AG08395 (cell line): ENCODE measurements around the gene SCAF1.
"Not testable (repeated sequence)": the region's sequence is repeated elsewhere in the genome, so short reads cannot be mapped to it uniquely, and the experiment has no call there.

Experiments used
- DNase-seq: peaks from one replicate; pipeline ENCODE4 v3.0.0; 2012; ENCODE audit warnings: mixed read lengths, low spot score

The SCAF1 gene

GRCh38 chr19:49616532-49616931, 25.5 kb upstream of the SCAF1 start:
- no peak for DNase-seq

DNA sequence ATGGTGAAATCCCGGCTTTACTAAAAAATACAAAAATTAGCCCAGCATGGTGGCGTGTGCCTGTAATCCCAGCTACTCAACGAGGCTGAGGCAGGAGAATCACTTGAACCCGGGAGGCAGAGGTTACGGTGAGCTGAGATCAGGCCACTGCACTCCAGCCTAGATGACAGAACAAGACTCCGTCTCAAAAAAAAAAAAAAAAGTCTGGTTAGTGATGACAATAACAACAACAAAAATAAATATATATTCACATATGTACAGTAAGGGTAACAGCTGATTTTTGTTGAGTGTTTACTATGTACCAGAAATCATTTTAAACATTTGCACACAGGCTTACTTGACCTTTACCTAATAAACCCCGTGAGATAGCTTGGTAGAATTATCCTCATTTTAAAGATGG, 25.1 kb upstream of the SCAF1 start:
- no peak for DNase-seq

DNA sequence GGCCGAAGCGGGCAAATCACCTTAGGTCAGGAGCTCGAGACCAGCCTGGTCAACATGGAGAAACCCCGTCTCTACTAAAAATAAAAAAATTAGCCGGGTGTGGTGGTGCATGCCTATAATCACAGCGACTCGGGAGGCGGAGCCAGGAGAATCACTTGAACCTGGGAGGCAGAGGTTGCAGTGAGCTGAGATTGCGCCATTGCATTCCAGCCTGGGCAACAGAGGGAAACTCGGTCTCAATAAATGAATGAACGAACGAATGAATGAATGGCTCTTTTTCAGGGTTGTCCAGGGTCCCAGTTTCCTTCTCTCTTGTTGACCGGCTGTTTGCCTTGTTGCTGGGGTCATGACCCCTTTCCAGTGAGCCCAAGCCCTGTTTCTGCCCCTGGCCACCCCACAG, 24.1 kb upstream of the SCAF1 start:
- not testable (repeated sequence) for DNase-seq

DNA sequence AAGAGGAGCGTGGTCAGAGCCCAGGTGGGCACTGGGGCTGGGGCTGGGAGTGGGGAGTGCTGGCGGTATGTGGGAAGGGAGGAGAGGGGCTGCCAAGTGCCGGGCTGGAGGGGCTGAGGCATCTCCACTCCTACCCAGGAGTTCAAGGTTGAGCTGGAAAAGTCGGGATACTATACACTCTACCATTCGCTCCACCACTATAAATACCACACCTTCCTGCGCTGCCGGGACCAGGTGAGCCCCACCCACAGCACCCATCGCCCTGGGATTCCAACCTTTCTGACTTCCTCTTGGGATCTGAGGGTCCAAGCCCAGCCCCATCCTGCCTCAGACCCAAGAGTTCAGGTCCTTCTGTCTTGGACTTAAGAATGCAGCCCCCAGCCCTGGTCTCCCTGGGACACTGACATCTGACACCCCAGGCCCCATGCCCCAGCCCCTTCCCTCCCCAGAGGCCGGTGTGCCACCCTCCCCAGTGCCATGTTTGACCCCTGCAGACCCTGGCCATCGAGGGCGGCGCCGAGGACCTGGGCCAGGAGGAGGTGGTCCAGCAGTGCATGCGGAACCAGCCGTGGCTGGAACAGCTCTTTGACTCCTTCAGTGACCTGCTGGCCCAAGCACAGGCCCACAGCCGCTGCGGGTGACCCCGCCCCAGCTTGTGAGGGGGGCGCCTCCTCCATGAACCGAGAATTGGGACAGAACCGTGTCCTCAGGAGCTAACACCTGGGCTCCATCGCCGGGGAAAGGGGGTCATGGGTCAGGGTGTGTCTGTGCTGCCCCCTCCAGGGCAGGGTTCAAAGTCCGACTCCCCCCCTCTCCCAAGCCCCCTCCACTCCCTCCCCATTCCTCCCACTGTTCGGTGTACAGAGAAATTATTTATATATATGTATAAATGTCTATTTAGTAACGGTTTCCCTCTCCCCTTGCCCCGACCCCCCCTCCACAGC, 16.8 kb upstream of the SCAF1 start:
- no peak for DNase-seq

DNA sequence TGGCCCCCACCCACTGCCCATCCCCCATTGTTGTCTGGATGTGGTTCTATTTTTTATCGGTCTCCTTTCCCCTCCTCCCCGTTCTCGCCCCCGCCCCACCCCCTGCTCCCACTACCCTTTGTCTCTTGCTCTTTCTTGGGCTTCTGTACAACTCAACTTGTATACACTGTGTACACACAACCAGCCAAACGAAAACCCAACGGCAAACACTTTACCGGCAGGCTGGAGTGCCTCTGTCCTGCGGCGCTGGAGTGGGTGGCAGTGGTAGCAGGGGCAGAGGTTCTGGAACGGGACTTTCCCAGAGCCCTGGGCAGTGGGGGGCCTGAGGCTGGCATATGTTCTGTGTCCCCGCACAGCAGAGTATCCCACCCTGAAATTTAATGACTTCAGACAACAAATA, 15.8 kb upstream of the SCAF1 start:
- no peak for DNase-seq

GRCh38 chr19:49629659-49630058, 12.3 kb upstream of the SCAF1 start:
- DNase-seq: no peak

DNA sequence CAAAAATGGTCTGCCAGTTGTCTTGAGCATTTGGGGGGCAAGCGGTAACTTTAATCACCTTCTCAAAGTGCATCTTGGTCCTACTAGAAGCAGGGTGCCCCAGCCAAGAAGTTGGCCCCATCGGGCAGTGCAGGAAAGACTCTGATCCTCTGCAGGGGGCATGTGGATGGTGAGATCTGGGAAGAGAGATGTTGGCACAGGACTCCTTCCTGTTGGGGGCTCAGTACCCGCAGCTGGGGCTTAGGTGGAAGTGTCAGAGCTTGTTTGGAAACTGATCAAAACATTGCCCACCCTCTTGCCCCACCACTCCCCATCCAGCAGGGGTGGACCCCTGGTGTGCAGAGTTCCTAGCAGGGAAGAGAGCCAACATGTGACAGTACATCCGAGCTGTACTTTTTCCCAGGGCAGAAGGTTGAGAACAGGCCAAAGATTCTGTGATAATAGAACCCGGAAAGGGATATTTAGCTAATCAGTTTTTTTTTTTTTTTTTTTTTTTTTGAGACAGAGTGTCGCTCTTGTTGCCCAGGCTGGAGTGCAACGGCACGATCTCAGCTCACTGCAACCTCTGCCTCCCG, 10.9 kb upstream of the SCAF1 start:
- DNase-seq: no peak

DNA sequence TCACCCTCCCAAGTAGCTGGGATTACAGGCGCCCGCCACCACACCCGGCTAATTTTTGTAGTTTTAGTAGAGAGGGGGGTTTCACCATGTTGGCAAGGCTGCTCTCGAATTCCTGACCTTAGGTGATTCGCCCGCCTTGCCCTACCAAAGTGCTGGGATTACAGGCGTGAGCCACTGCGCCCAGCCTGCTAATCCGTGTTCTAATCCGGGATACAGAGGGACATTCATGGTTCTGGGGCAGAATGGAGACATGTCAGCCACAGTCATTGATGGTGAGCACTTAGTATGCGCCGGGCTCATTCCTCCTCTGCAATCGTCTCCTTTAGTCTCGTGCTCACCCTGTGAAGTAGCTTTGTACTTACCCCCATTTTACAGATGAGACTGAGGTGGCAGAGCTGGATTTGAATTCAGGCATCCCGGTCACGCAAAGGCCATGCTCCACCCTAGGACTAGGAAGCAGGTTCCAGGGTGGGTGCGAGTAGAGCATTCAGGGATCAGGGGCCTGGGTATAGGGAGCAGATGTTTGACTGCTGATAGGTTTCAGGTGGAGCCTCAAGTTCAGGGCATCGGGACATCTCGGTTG, 10.3 kb upstream of the SCAF1 start:
- DNase-seq: no peak

DNA sequence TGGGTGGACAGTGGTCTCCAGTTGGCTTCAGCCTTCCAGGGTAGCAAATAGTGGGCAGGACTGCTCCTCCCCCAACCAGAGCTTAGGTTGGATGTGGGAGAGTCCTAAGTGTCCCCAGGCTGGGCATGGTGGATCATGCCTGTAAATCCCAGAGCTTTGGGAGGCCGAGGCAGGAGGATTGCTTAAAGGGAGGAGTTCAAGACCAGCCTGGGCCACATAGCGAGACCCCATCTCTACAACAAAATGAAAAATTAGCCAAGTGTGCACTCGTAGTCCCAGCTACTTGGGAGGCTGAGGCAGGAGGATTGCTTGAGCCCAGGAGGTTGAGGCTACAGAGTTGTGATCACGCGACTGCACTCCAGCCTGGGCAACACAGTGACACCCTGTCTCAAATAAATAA, 9.4 kb upstream of the SCAF1 start:
- no peak for DNase-seq

DNA sequence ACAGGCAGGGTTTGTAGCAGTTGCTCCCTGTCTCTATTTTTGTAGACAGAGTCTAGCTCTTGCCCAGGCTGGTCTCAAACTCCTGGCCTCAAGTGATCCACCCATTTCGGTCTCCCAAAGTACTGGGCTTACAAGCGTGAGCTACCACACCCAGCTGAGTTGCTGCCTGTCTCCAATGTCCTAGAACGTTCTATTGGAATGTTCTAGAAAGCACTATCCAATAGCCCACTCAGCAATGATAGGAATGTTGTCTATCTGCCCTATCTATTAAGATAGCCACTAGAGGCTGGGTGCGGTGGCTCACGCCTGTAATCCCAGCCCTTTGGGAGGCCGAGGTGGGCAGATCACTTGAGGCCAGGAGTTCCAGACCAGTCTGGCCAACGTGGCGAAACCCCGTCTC, 8.7 kb upstream of the SCAF1 start:
- not testable (repeated sequence) for DNase-seq

DNA sequence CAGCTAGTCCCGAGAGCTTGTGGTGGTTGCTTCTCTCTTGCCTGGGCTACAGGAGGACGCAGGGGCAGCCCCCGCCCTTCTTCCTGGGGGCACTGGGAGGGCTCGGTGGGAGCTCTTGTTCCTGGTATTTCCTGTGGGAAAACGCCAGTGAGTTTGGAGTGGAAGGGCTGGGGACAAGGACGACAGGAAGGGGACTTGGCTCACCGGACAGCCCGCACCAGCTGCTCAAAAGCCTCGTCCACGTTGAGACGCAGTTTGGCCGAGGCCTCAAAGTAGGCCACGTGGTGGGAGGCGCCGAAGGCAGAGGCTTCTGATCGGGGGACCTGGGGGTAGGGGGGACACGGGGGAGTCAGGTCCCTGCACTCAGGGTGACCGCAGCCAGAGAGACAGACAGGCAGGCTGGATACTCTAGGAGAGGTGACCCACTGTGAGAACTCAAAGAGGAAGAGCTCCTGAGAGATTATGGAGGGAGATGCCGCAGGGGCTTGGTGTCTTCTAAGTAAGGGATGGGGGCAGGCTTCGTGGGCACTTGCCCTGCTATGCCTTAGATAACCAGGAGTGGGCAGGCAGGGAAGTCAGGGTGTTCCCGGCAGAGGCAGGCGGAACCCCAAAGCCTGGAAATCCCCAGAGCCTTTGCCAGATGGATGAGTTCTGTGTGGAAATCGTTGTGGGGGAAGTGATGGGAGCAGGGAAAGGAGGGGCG, 6.3 kb upstream of the SCAF1 start:
- DNase-seq: no peak

GRCh38 chr19:49636233-49636932, 5.6 kb upstream of the SCAF1 start:
- DNase-seq: no peak

DNA sequence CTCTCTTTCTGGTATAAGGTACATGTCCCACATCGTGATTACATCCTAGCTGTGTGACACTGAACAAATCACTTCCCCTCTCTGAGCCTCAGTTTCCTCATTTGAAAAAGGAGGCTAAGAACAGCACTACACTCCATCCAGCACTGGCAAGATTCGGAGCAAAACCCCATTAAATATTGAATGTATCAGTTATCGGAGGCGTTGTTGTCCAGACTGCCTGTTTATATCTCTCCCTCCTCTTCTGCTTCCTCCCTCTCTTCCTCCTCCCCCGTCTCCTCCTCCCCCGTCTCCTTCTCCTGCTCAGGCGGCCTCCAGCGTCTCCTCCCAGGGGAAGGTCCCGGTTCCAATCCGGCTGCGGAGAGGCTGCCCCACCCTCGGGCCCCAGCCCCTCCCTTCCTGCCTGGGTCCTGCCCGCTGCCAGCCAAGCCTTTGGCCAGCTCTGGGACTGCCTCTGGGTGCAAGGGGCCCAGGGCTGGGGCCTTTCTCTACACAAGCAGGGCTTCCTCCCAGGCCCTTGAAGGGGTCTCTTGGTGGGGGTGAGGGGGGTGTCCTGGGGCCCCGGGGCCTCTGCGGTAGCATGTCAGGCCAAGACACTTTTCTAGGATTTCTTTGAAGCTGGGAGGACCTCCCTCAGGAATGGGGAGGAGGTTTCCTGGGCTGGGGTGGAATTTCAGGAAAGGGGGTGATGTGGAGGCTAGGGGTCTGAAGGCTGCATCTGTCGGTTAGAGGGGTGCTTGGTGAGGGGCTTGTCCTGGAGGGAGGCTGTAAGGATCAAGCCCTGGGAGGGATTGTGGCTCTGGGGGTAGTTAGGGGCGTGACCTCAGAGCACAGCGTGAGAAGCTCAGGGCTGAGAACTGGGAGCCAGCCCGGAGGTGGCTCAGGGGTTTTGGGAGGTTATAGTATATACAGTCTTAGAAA, 3.9 kb upstream of the SCAF1 start:
- peak; percentile 85 for DNase-seq

DNA sequence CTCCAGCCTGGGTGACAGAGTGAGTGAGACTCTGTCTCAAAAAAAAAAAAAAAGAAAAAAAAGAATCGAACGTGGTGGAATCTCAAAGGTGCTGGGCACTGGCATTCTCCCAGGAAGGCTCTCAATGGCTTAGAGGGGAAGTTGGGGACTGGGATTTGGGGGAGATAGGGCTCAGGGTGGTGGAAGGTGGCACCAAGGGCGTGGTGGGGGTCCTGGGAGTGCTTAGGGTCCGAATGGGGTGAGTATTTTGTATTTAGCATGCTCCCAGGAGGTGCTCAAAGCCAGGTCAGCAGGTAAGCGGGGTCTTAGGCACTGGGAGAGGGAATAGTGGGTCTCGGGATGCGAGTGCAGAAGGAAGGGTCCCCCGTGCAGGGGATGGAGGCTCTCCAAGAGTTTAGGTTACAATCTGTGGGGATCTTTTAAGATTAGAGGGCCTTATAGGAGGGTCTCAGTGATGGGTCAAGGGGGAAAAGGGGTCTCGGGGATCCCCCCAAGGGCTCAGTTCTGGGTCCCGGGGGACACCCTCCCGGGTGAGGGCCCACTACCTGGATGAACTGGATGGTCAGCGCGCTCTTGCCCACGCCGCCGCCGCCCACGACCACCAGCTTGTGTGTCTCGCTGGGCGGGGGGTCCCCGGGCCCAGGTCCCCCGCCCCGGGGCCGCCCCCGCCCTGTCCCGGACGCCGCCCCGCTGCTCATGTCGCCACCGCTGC, 2.5 kb upstream of the SCAF1 start:
- DNase-seq: peak; percentile 4

GRCh38 chr19:49640113-49640898, 1.7 kb upstream of the SCAF1 start, which contains the start of gene RRAS:
Gene RRAS (minus strand): TSS chr19:49640143. CDS start chr19:49640098, 45 bp downstream.
- DNase-seq: peak; percentile 97

DNA sequence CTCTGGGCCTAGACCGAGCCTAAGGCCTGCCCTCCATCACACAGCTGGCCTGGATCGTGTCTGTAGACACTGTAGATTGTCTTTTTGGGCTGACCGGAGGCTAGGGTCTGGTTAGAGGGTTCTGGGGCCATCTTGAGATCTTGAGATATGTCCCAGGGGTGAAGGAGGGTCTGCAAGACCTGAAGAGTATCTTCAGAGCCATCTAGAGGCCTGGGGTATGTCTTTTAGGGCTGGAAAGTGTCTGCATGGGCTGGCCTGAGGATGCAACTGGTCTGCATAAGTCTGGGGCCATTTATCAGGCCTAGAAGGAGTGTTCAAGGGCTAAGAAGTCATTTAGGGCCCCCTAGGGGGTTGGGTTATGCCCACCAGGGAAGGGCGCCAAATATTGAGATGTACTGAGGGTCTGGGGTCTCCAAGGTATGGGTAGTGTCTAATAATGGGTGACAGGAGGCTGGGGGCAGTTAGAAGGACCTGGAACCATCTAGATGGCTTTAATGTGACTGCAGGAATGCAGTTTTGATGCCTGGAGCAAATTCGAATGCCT, 555 bp downstream of the SCAF1 start:
- no peak for DNase-seq

DNA sequence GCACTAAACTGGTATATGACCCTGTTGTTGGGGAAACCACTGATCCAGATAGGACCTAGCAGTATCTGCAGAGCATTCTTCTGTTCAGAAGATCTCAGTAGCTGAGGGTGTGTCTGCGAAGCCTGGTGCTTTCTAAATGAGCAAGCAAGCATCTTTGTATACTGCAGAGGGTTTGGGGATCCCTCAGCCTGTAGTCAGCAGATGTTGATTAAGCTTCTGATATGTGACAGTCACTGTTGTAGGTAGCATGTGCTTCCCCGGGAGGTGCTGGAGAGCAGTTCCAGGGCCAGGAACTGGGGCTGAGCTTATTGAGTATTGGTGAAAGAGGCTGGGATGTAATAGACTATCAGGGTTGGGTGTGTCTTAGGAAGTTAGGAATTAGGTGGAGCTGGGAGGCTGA, 1.5 kb downstream of the SCAF1 start:
- no peak for DNase-seq

DNA sequence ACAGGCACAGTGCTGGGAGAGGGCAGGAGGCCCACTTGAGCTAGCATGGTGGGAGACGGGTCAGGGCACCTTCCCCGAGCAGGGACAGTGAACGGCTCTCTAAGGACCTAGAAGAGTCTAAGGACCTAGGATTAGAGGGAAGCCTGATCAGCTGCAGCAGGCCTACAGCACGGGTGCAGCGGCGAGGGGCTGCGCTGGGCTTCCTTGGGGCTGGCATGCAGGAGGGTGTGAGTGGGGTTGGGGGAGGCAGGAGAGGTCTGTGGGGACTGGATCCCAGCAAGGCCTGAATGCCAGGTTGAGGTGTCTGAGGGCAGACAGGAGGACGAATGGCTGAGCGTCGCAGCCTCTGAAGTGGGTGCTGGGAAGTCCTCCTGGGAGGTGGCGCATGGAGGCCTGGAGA, 3.6 kb downstream of the SCAF1 start:
- no peak for DNase-seq

GRCh38 chr19:49645995-49646394, 4.0 kb downstream of the SCAF1 start:
- no peak for DNase-seq
